Neural progenitor cell (in vitro differentiated cells): Measurements from ENCODE around the gene TRABD. TPM values are rescaled to one million over a fixed set of nuclear protein-coding genes. Genes with fewer than 3 reads are reported as not detected.

ENCODE experiments used
- DNase-seq: peaks from one replicate; pipeline ENCODE4 v3.0.0-alpha.2; 2016; ENCODE audit warnings: low spot score
- H2AFZ ChIP-seq: fragments of 200-600 bp; sonication (generic); replicated peaks from 2 replicates; pipeline ENCODE4 v1.6.1; 2016; ENCODE audit warnings: antibody characterized with exemption
- H3F3A ChIP-seq: fragments of 200-600 bp; sonication (generic); 2 replicates; pipeline ENCODE4 v1.6.1; 2016; ENCODE audit warnings: antibody characterized with exemption, low read depth
- H3K27ac ChIP-seq: fragments of 200-600 bp; sonication (generic); 2 replicates; pipeline ENCODE4 v1.5.1; 2016; ENCODE audit warnings: mild to moderate bottlenecking
- H3K27me3 ChIP-seq: fragments of 200-600 bp; sonication (generic); 2 replicates; pipeline ENCODE4 v1.6.1; 2016; ENCODE audit warnings: mild to moderate bottlenecking, moderate library complexity
- H3K36me3 ChIP-seq: fragments of 200-600 bp; sonication (generic); 2 replicates; pipeline ENCODE4 v1.5.1; 2016
- H3K4me1 ChIP-seq: fragments of 200-600 bp; sonication (generic); 2 replicates; pipeline ENCODE4 v1.6.1; 2016; ENCODE audit warnings: mixed run types
- H3K4me2 ChIP-seq: fragments of 200-600 bp; sonication (generic); 2 replicates; pipeline ENCODE4 v1.6.1; 2016
- H3K4me3 ChIP-seq: fragments of 200-600 bp; sonication (generic); 2 replicates; pipeline ENCODE4 v1.5.1; 2016
- H3K79me2 ChIP-seq: fragments of 200-600 bp; sonication (generic); 2 replicates; pipeline ENCODE4 v1.6.1; 2016; ENCODE audit warnings: low read depth
- H3K9ac ChIP-seq: fragments of 200-600 bp; sonication (generic); 2 replicates; pipeline ENCODE4 v1.6.1; 2016
- H3K9me3 ChIP-seq: fragments of 200-600 bp; sonication (generic); 2 replicates; pipeline ENCODE4 v1.5.1; 2016; ENCODE audit warnings: low read depth
- H4K20me1 ChIP-seq: fragments of 200-600 bp; sonication (generic); 2 replicates; pipeline ENCODE4 v1.6.1; 2016; ENCODE audit warnings: low read depth
- H3K27ac Mint-ChIP-seq: 3 replicates; pipeline ENCODE4 v1.8.0; 2021; ENCODE audit warnings: mixed read lengths
- H3K27me3 Mint-ChIP-seq: 2 replicates; pipeline ENCODE4 v1.8.0; 2022; ENCODE audit warnings: low read depth, mild to moderate bottlenecking, inconsistent platforms, moderate library complexity, mixed read lengths; ENCODE audit not compliant: insufficient read depth
- H3K36me3 Mint-ChIP-seq: 3 replicates; pipeline ENCODE4 v1.8.0; 2021; ENCODE audit warnings: mixed read lengths
- H3K4me1 Mint-ChIP-seq: 3 replicates; pipeline ENCODE4 v1.8.0; 2021; ENCODE audit warnings: mixed read lengths
- H3K4me3 Mint-ChIP-seq: 3 replicates; pipeline ENCODE4 v1.8.0; 2021; ENCODE audit warnings: mild to moderate bottlenecking, moderate library complexity, mixed read lengths
- H3K9me3 Mint-ChIP-seq: 3 replicates; pipeline ENCODE4 v1.8.0; 2020; ENCODE audit warnings: mixed read lengths
- EZH2 ChIP-seq: fragments of 200-600 bp; sonication (generic); IDR thresholded peaks from 2 replicates; pipeline ENCODE4 v1.6.1; 2017; ENCODE audit warnings: antibody characterized with exemption, mild to moderate bottlenecking, moderate library complexity
- EZH2phosphoT487 ChIP-seq: fragments of 200-600 bp; sonication (generic); IDR thresholded peaks from 2 replicates; pipeline ENCODE4 v1.6.1; 2017; ENCODE audit warnings: antibody characterized with exemption
- total RNA-seq: library from RNA; depleted of rRNA; stranded (reverse); fragments of >200 nt; gene quantifications from 2 replicates; pipeline ENCODE4 v1.2.3, GENCODE V29; 2015; ENCODE audit warnings: low replicate concordance
- TF ChIP-seq, protein P1 (sequence below): fragments of 200-600 bp; sonication (generic); IDR thresholded peaks from 2 replicates; pipeline ENCODE4 v1.5.1; 2017; ENCODE audit warnings: antibody characterized with exemption, mild to moderate bottlenecking

The TRABD gene
- total RNA-seq, 1 donor from 2014 or later = 15.4 TPM

DNA sequence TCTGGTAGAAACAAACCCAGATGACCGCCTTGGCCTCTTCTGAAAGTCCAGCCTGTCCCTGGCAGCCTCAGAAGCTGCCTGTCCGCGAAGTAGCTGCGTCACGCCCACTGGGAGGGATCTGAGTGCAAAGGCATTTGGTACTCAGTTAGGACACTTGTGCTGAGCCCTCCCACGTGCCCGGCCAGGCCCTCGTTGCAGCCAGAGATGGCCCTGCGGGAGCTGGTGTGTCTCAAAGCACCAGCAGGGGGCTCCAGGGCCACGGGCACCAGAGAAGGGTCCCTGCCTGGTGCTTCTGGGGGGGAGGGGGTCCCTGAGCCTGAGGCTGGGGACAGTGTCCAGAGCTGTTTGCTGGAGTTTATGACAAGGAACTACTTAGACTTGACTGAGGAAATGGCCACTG is 20.9 kb downstream of the TRABD start:
- Mint-ChIP-seq H3K27me3 (peaks cover 6% of the 10 kb centered on the region), H3K27ac (no peak overlapping the region), H3K4me3 (no peak overlapping the region), H3K9me3 (peaks cover 4% of the 10 kb centered on the region), H3K36me3 (peaks cover 36% of the 10 kb centered on the region), H3K4me1 (peaks cover 19% of the 10 kb centered on the region)
- Histone ChIP-seq H3K79me2 (peaks cover 24% of the 10 kb centered on the region), H4K20me1 (peaks cover 44% of the 10 kb centered on the region), H3K4me2 (no peak overlapping the region), H3F3A (peaks cover 3% of the 10 kb centered on the region), H3K27me3 (peaks cover 5% of the 10 kb centered on the region), H3K36me3 (peaks cover 12% of the 10 kb centered on the region), H2AFZ (no peak overlapping the region), H3K27ac (no peak overlapping the region), H3K4me1 (peaks cover 10% of the 10 kb centered on the region), H3K4me3 (no peak overlapping the region), H3K9me3 (no peaks in the 10 kb centered on the region), H3K9ac (no peak overlapping the region)
- TF ChIP-seq, protein P1, sequence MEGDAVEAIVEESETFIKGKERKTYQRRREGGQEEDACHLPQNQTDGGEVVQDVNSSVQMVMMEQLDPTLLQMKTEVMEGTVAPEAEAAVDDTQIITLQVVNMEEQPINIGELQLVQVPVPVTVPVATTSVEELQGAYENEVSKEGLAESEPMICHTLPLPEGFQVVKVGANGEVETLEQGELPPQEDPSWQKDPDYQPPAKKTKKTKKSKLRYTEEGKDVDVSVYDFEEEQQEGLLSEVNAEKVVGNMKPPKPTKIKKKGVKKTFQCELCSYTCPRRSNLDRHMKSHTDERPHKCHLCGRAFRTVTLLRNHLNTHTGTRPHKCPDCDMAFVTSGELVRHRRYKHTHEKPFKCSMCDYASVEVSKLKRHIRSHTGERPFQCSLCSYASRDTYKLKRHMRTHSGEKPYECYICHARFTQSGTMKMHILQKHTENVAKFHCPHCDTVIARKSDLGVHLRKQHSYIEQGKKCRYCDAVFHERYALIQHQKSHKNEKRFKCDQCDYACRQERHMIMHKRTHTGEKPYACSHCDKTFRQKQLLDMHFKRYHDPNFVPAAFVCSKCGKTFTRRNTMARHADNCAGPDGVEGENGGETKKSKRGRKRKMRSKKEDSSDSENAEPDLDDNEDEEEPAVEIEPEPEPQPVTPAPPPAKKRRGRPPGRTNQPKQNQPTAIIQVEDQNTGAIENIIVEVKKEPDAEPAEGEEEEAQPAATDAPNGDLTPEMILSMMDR = peak; percentile 52
- no peak for TF ChIP-seq EZH2phosphoT487
- DNase-seq = peak; percentile 70

DNA sequence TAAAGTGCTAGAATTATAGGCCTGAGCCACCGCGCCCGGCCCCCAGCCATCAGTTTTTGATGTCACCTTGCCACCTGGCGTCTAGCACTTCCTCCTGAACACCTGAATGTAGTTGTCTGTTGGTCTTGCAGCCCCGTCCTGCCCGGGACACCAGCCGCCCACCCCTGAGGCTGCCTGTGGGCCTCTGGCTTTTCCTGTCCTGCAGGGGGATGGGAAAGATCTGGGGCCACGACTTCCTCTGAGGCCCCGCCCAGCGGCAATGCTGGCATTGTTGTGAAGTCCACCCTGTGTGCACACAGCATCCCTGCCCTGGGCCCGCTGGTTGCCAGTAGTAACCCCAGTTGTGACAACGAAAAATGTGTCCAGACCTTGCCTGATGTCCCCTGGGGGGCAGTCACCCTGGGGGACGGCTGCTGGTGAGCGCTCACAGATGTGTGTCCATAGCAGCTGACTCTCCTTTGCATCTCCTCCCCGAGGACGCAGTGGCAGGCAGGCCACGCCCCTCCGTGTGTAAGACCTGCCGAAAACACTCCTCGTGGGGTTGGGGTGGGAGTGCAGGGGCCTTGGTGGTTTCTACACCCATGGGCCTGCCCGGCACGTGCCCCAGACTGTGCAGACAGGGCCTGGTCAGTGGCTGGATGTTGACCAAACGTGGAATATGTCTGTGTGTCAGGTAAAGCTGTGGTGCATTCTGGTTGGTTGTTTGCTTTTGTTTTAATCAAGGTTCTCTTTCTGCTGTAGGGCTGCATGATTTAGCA is 21.8 kb downstream of the TRABD start:
- TF ChIP-seq EZH2phosphoT487 (no peak), EZH2 (no peak)
- TF ChIP-seq, protein P1 = no peak
- Histone ChIP-seq H4K20me1 (peaks cover 35% of the 10 kb centered on the region), H3K9ac (no peak overlapping the region), H3F3A (peaks cover 3% of the 10 kb centered on the region), H2AFZ (no peak overlapping the region), H3K4me1 (peaks cover under 1% of the 10 kb centered on the region), H3K36me3 (peaks cover 10% of the 10 kb centered on the region), H3K27me3 (no peaks in the 10 kb centered on the region), H3K79me2 (peaks cover 14% of the 10 kb centered on the region), H3K9me3 (no peaks in the 10 kb centered on the region), H3K4me2 (no peak overlapping the region), H3K27ac (no peak overlapping the region), H3K4me3 (no peak overlapping the region)
- Mint-ChIP-seq H3K9me3 (peaks cover 4% of the 10 kb centered on the region), H3K36me3 (peaks cover 33% of the 10 kb centered on the region), H3K4me1 (peaks cover 11% of the 10 kb centered on the region), H3K27me3 (peaks cover 4% of the 10 kb centered on the region), H3K27ac (no peak overlapping the region), H3K4me3 (no peak overlapping the region)
- no peak for DNase-seq

DNA sequence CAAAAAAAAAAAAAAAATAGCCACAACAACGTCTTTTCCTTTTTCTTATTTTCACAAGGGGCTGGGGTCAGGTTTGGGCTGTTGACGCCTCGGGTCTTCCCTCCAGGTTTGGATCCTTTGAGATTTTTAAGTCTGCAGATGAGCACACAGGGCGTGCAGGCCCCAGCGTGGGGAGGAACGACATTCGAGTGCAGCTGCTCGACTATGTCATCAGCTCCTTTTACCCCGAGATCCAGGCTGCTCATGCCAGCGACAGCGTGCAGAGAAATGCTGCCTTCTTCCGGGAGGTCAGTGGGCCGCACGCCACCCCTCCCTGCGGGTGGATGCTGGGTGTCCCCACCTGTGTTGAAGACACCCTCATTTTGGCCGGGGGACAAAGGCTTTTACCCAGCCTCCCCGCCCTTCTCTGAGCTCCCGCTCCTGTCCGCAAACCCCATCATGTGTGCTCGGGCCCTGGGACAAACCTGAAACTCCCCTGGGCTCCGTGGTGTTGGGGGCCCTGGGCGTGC is 22.8 kb downstream of the TRABD start:
- peaks cover 10% of the 10 kb centered on the region for H3K4me1 Mint-ChIP-seq
- no peak overlapping the region for H3K4me3 Mint-ChIP-seq
- no peak overlapping the region for H3K4me2 ChIP-seq
- H3K36me3 ChIP-seq = peaks cover under 1% of the 10 kb centered on the region
- H3K27ac Mint-ChIP-seq = no peak overlapping the region
- H4K20me1 ChIP-seq = peaks cover 32% of the 10 kb centered on the region
- H3K9me3 Mint-ChIP-seq = peaks cover 4% of the 10 kb centered on the region
- H3K79me2 ChIP-seq = peaks cover 10% of the 10 kb centered on the region
- H3K4me3 ChIP-seq = no peak overlapping the region
- peaks cover 4% of the 10 kb centered on the region for H3K27me3 Mint-ChIP-seq
- H3K27me3 ChIP-seq = no peaks in the 10 kb centered on the region
- H3K9me3 ChIP-seq = no peaks in the 10 kb centered on the region
- peaks cover 4% of the 10 kb centered on the region for H3F3A ChIP-seq
- no peak for DNase-seq
- TF ChIP-seq, protein P1 = no peak
- no peak for TF ChIP-seq EZH2
- TF ChIP-seq EZH2phosphoT487 = no peak
- H3K27ac ChIP-seq = no peak overlapping the region
- H3K36me3 Mint-ChIP-seq = peaks cover 33% of the 10 kb centered on the region
- H2AFZ ChIP-seq = no peak overlapping the region
- no peaks in the 10 kb centered on the region for H3K4me1 ChIP-seq
- H3K9ac ChIP-seq = no peak overlapping the region
